ENCODE results near the gene SLC4A8.

The SLC4A8 gene

GRCh38 chr12:51419425-51420193 is 5.0 kb upstream of the SLC4A8 start:
- TF ChIP-seq CTCF (conservative IDR thresholded peaks at IDR 0.05) = peak; percentile 33
- H3K27ac ChIP-seq = no peak overlapping the region

- no peak overlapping the region for H3K27ac ChIP-seq
- peak; percentile 89 for TF ChIP-seq CTCF (conservative IDR thresholded peaks at IDR 0.05)
Observed at GRCh38 chr12:51421266-51421884, 3.3 kb upstream of the SLC4A8 start.

GRCh38 chr12:51424094-51424661 is 453 bp upstream of the SLC4A8 start:
- TF ChIP-seq CTCF (conservative IDR thresholded peaks at IDR 0.05) = no peak
- no peak overlapping the region for H3K27ac ChIP-seq

- TF ChIP-seq CTCF (conservative IDR thresholded peaks at IDR 0.05) = no peak
- H3K27ac ChIP-seq = no peak overlapping the region
Observed at GRCh38 chr12:51428256-51428655, 3.6 kb downstream of the SLC4A8 start.

- peak overlapping the region; percentile 30; the same call in 1 of the 2 replicates for H3K27ac ChIP-seq
- no peak for TF ChIP-seq CTCF (conservative IDR thresholded peaks at IDR 0.05)
Observed at GRCh38 chr12:51429700-51430099, 5.1 kb downstream of the SLC4A8 start.

- no peak for TF ChIP-seq CTCF (conservative IDR thresholded peaks at IDR 0.05)
- H3K27ac ChIP-seq = peak overlapping the region; percentile 30
Observed at GRCh38 chr12:51430196-51430895, 5.7 kb downstream of the SLC4A8 start.

GRCh38 chr12:51432921-51433320 is 8.3 kb downstream of the SLC4A8 start:
- no peak overlapping the region for H3K27ac ChIP-seq
- no peak for TF ChIP-seq CTCF (conservative IDR thresholded peaks at IDR 0.05)

Measured in VCaP (cell line).